ENCODE results near the gene TMUB2. TPM values are rescaled to one million over a fixed set of nuclear protein-coding genes. Genes with fewer than 3 reads are reported as not detected.

Gene TMUB2
- total RNA-seq, 1 donor from 2014 or later, result 25.5 TPM

Other genes starting within 250 kb of the TMUB2 start
- not detected in 2 replicates for gene PPY, start 244.5 kb upstream of the TMUB2 start, total RNA-seq
- gene PYY, start 233.0 kb upstream of the TMUB2 start, total RNA-seq, result not detected in 2 replicates
- 2.0 and 4.9 TPM in 2 replicates for gene NAGS, start 182.3 kb upstream of the TMUB2 start, total RNA-seq
- 82.8 and 89.0 TPM in 2 replicates for gene TMEM101, start 172.0 kb upstream of the TMUB2 start, total RNA-seq
- gene LSM12, start 120.3 kb upstream of the TMUB2 start, total RNA-seq, result 22.5 and 25.3 TPM in 2 replicates
- gene G6PC3, start 116.2 kb upstream of the TMUB2 start, total RNA-seq, result 23.6 and 33.0 TPM in 2 replicates
- 36.4 and 40.4 TPM in 2 replicates for gene HDAC5, start 63.3 kb upstream of the TMUB2 start, total RNA-seq
- gene HROB, start 45.0 kb upstream of the TMUB2 start, total RNA-seq, result 1.3 and 1.6 TPM in 2 replicates
- not detected in 2 replicates for gene ASB16, start 16.3 kb upstream of the TMUB2 start, total RNA-seq
- gene ATXN7L3, start 12.9 kb downstream of the TMUB2 start, total RNA-seq, result 28.9 and 39.7 TPM in 2 replicates
- 37.5 and 44.4 TPM in 2 replicates for gene UBTF, start 32.7 kb downstream of the TMUB2 start, total RNA-seq
- not detected in 2 replicates for gene SLC4A1, start 81.2 kb downstream of the TMUB2 start, total RNA-seq
- gene RUNDC3A, start 121.6 kb downstream of the TMUB2 start, total RNA-seq, result 0.13 and 0.25 TPM in 2 replicates
- gene SLC25A39, start 137.9 kb downstream of the TMUB2 start, total RNA-seq, result 54.0 and 98.0 TPM in 2 replicates
- 341 and 1,059 TPM in 2 replicates for gene GRN, start 158.3 kb downstream of the TMUB2 start, total RNA-seq
- 3.9 and 6.6 TPM in 2 replicates for gene FAM171A2, start 176.9 kb downstream of the TMUB2 start, total RNA-seq
- 0.13 and 0.51 TPM in 2 replicates for gene ITGA2B, start 202.7 kb downstream of the TMUB2 start, total RNA-seq

All from dermis microvascular lymphatic vessel endothelial cell (primary cell).